GM21717 (cell line): Measurements from ENCODE around the gene MOB4.
"Not testable (repeated sequence)": the region's sequence is repeated elsewhere in the genome, so short reads cannot be mapped to it uniquely, and the experiment has no call there.

ENCODE experiments used
- ATAC-seq: cut with Tn5 transposase; IDR thresholded peaks from one replicate; pipeline ENCODE4 v1.9.1; 2021; ENCODE audit warnings: mild to moderate bottlenecking, moderate library complexity; ENCODE audit not compliant: unreplicated experiment

Gene MOB4

GRCh38 chr2:197587255-197587654 lies 71.4 kb downstream of the MOB4 start:
- not testable (repeated sequence) for ATAC-seq

- ATAC-seq = no peak
Observed at GRCh38 chr2:197591339-197592072, 75.6 kb downstream of the MOB4 start.

- no peak for ATAC-seq
Observed at GRCh38 chr2:197596766-197597165, 80.9 kb downstream of the MOB4 start.

GRCh38 chr2:197597166-197597565 lies 81.3 kb downstream of the MOB4 start:
- no peak for ATAC-seq

- ATAC-seq = no peak
Observed at GRCh38 chr2:197598450-197598849, 82.6 kb downstream of the MOB4 start.

GRCh38 chr2:197599285-197599965 lies 83.6 kb downstream of the MOB4 start:
- no peak for ATAC-seq

- no peak for ATAC-seq
Observed at GRCh38 chr2:197600306-197600705, 84.4 kb downstream of the MOB4 start.

- no peak for ATAC-seq
Observed at GRCh38 chr2:197601726-197602125, 85.9 kb downstream of the MOB4 start.
